HG03064 (cell line): ENCODE measurements around the gene FKBP1B.
"Not testable (repeated sequence)": the region's sequence is repeated elsewhere in the genome, so short reads cannot be mapped to it uniquely, and the experiment has no call there.

Experiments
- ATAC-seq: cut with Tn5 transposase; IDR thresholded peaks from one replicate; pipeline ENCODE4 v1.9.1; 2021; ENCODE audit warnings: low read depth; ENCODE audit not compliant: unreplicated experiment

Gene FKBP1B

DNA sequence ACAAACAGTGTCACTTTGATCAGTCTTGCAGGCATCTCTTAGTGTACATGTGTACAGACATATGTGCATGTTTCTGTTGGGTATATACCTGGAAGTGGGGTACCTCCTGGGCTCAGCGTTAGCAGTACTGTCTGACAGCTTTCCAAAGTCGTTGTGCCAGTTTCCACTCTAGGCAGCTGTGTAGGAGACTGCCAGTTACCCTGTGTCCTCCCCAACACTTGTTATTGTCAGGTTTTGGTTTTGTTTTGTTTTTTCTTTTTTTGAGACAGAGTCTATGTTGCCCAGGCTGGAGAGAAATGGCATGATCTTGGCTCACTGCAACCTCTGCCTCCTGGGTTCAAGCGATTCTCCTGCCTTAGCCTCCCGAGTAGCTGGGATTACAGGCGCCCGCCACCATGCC, 6.2 kb downstream of the FKBP1B start:
- ATAC-seq = no peak

DNA sequence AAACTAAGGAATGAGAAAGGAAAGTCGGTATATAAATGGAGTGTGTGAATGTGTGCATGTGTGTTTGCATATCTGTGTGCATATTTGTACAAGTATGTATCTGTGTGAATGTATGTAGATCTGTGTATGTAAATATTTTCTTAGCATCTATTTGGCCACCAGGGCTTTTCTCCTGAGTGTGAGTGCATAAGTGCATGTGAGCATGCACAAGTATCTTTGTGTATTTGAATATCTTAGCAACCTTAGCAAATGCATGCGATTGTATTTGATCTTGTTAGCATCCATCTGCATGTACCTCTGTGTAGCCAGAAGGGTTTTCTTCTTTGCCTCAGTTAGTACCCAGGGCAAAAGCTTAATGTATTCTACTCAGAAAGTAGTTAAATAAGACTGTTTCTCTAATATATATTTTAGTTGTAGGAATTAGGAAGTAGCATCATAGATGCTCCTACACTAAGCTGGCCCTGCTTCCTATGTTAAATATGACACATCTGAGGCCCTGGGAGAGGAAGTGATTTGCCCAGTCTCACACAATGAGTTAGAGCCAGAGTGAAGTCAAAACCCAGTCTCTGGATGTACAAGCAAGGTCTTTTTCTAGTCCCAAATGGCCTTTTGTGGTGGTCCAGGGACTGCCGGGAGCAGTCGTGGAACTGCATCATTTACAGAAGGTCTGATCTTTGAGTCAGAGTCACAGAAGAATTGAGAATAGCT, 9.2 kb downstream of the FKBP1B start:
- no peak for ATAC-seq

- ATAC-seq = no peak
Measured at GRCh38 chr2:24065341-24065740, 15.8 kb downstream of the FKBP1B start.

GRCh38 chr2:24072259-24072658, 22.7 kb downstream of the FKBP1B start:
- no peak for ATAC-seq

GRCh38 chr2:24073816-24074215, 24.3 kb downstream of the FKBP1B start:
- ATAC-seq = no peak

GRCh38 chr2:24075259-24075658, 25.7 kb downstream of the FKBP1B start:
- no peak for ATAC-seq

- peak; percentile 94 for ATAC-seq
Measured at GRCh38 chr2:24075915-24076848, 26.6 kb downstream of the FKBP1B start, which contains the start of gene SF3B6. SF3B6 (minus strand) TSS chr2:24076326; CDS start chr2:24076229, 97 bp downstream.

DNA sequence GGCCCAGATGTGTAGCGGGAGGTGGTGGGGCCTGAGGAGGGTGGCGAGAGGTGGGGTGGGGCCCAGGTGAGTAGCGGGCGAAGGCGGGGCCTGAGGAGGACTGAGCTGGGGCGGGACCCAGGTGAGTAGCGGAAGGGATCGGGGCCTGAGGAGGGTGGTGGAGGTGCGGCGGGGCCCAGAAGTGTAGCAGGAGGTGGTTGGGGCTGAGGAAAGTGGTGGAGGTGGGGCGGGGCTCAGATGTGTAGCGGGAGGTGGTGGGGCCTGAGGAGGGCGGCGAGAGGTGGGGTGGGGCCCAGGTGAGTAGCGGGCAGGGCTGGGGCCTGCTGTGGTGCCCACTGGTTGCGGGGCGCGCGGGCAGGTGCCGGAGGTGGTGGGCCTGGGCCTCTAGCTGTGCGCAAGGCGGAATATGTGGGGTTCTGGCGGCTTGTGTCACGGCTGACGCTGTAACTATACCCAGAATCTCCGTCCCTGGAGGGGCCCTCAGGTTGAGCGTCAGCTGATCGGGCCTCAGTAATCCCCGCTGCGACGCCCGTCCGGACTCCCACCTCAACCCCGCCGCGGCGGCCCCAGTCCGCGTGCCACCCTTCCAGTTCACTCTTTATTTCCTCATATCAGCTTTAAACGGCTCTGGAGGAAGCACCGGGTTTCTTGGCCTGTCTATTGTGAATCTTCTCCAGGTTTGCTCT, 27.5 kb downstream of the FKBP1B start:
- ATAC-seq = peak; percentile 18

GRCh38 chr2:24077535-24077877, 28.0 kb downstream of the FKBP1B start:
- no peak for ATAC-seq

- no peak for ATAC-seq
Measured at GRCh38 chr2:24077879-24078278, 28.3 kb downstream of the FKBP1B start.

- ATAC-seq = no peak
Measured at GRCh38 chr2:24080701-24081100, 31.2 kb downstream of the FKBP1B start.

GRCh38 chr2:24082787-24083566, 33.4 kb downstream of the FKBP1B start:
- ATAC-seq = no peak

DNA sequence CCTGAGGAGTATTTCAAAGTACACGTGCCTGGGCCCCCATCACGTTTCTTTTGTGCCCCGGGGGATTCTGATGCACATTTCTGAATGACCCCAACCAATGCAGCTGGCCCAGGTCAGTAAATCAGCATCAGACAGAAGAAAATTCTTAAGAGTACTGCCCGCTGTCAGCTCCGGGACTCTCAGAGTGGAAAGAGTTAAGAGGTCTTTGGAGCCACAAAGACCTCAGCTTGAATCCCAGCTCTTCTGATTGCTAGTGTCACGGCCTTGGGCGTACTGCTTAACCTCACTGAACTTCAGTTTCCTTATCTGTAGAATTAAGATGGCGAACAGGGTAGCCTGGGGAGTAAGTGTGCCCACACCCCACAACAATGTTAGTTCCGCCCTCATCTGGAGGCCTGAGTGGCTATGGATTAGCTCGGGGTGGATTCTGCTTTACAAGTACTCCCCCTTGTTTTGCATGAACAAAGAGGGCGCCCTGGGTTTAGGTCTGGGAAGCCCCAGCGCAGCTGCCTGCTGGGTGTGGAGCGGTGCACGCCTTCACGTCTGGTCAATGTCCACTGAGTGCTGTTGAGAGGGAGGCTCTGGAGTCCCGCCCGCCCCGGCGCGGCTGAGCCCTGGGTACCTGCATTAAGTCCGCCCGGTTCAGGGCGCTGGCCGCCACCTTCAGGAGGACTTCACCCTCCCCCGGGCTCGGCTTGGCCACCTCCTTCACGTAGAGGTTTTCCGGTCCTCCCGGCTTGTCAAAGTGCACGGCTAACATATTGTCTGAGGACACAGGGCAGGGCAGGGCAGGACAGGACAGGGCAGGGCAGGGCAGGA, 34.2 kb downstream of the FKBP1B start:
- peak; percentile 60 for ATAC-seq

GRCh38 chr2:24084386-24085199, 35.1 kb downstream of the FKBP1B start, which contains the start of gene TP53I3:
TP53I3 (minus strand) TSS chr2:24084834; CDS start chr2:24084326, 508 bp downstream.
- ATAC-seq = peak; percentile 76

DNA sequence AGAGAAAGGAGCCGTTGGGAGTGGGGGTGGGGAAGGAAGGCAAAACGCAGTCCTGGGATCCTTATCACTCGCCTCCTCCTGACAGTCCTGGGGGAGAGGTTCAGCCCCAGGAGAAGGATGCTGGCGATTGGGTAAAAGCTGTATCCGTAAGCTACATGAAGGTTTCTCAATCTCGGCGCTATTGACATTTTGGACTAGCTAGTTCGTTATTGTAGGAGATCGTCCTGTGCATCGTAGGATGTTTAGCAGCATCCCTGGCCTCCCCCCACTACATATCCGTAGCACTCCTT, 35.6 kb downstream of the FKBP1B start:
- no peak for ATAC-seq

DNA sequence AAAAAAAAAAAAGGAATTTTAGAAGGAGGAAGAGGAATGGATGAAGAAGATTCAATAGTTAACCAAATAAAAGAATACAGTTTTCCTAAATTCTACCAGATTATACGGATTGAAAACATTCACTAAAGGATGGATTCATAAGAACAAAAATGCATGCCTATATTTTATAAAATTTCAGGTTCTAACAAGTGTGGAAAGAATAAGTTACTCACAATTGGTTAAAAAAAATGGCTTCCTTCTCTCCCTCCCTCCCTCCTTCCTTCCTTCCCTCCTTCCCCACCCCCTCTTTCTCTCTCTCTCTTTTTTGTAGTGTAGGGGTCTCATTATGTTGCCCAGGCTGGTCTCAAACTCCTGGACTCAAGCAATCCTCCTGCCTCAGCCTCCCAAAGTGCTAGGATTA, 36.7 kb downstream of the FKBP1B start:
- no peak for ATAC-seq

DNA sequence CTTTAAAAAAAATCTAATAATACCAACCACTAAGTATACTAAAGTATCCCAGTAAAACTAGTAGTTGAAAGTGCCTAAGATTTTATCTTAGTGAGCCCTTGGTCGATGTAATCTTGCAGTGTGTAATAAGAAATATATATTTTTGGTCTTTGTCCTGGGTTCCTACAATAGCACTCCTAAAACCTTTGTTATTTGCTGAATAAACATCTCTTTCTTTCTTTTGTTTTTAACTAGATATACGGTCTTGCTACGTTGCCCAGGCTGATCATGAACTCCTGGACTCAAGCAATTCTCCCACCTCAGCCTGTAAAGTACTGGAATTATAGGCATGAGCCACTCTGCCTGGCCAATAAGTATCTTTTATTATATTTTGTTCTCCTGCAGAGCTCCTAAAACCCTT, 37.5 kb downstream of the FKBP1B start:
- no peak for ATAC-seq

- no peak for ATAC-seq
Measured at GRCh38 chr2:24088821-24089359, 39.3 kb downstream of the FKBP1B start.

DNA sequence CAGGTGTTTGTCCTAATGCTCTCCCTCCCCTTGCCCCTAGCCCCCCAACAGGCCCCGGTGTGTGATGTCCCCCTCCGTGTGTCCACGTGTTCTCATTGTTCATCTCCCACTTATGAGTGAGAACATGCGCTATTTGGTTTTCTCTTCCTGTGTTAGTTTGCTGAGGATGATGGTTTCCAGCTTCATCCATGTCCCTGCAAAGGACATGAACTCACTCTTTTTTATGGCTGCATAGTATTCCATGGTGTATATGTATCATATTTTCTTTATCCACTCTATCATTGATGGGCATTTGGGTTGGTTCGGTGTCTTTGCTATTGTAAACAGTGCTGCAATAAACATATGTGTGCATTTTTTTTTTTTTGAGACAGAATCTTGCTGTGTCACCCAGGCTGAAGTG, 43.7 kb downstream of the FKBP1B start:
- not testable (repeated sequence) for ATAC-seq
